Mesothelial cell of epicardium (in vitro differentiated cells): Measurements from ENCODE around the gene ORM2. TPM values are rescaled to one million over a fixed set of nuclear protein-coding genes. Genes with fewer than 3 reads are reported as not detected.

Experiments used
- DNase-seq, 2 experiments: peaks; one replicate each; pipeline ENCODE4 v3.0.0; 2021; ENCODE audit warnings: low spot score in 2 of 2; ENCODE audit not compliant: unreplicated experiment in 2 of 2
- H3K27ac Mint-ChIP-seq: 2 replicates; pipeline ENCODE4 v1.8.0; 2021; ENCODE audit warnings: mixed read lengths
- H3K27me3 Mint-ChIP-seq: 2 replicates; pipeline ENCODE4 v1.8.0; 2021; ENCODE audit warnings: low read depth, mixed read lengths
- H3K36me3 Mint-ChIP-seq: 2 replicates; pipeline ENCODE4 v1.8.0; 2021; ENCODE audit warnings: mixed read lengths
- H3K4me1 Mint-ChIP-seq: 2 replicates; pipeline ENCODE4 v1.8.0; 2021; ENCODE audit warnings: mixed read lengths
- H3K4me3 Mint-ChIP-seq: 2 replicates; pipeline ENCODE4 v1.8.0; 2021; ENCODE audit warnings: mild to moderate bottlenecking, moderate library complexity, mixed read lengths
- H3K9me3 Mint-ChIP-seq: 2 replicates; pipeline ENCODE4 v1.8.0; 2021; ENCODE audit warnings: mixed read lengths
- total RNA-seq: library from RNA; stranded (reverse); gene quantifications from 3 replicates; pipeline ENCODE4 v1.2.1, GENCODE V29; 2021
- TF ChIP-seq, protein P1 (sequence below): fragments of 200-600 bp; sonication (generic); IDR thresholded peaks from one replicate; pipeline ENCODE4 v1.5.0; 2021; ENCODE audit warnings: antibody characterized with exemption; ENCODE audit not compliant: unreplicated experiment

ORM2 gene
- total RNA-seq, 1 donor from 2014 or later: not detected

GRCh38 chr9:114334490-114334889 is 4.8 kb downstream of the ORM2 start:
- DNase-seq: no peak
- Mint-ChIP-seq H3K27me3 (no peaks in the 10 kb centered on the region), H3K36me3 (peaks cover 25% of the 10 kb centered on the region), H3K4me1 (no peaks in the 10 kb centered on the region), H3K9me3 (peaks cover 4% of the 10 kb centered on the region), H3K27ac (no peak overlapping the region), H3K4me3 (no peak overlapping the region)
- TF ChIP-seq, protein P1, sequence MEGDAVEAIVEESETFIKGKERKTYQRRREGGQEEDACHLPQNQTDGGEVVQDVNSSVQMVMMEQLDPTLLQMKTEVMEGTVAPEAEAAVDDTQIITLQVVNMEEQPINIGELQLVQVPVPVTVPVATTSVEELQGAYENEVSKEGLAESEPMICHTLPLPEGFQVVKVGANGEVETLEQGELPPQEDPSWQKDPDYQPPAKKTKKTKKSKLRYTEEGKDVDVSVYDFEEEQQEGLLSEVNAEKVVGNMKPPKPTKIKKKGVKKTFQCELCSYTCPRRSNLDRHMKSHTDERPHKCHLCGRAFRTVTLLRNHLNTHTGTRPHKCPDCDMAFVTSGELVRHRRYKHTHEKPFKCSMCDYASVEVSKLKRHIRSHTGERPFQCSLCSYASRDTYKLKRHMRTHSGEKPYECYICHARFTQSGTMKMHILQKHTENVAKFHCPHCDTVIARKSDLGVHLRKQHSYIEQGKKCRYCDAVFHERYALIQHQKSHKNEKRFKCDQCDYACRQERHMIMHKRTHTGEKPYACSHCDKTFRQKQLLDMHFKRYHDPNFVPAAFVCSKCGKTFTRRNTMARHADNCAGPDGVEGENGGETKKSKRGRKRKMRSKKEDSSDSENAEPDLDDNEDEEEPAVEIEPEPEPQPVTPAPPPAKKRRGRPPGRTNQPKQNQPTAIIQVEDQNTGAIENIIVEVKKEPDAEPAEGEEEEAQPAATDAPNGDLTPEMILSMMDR: no peak

GRCh38 chr9:114335745-114336144 is 6.1 kb downstream of the ORM2 start:
- no peak for DNase-seq
- H3K4me1 Mint-ChIP-seq: no peaks in the 10 kb centered on the region
- peaks cover 29% of the 10 kb centered on the region for H3K36me3 Mint-ChIP-seq
- peaks cover 4% of the 10 kb centered on the region for H3K9me3 Mint-ChIP-seq
- TF ChIP-seq, protein P1: no peak
- no peak overlapping the region for H3K27ac Mint-ChIP-seq
- no peaks in the 10 kb centered on the region for H3K27me3 Mint-ChIP-seq
- H3K4me3 Mint-ChIP-seq: no peak overlapping the region

GRCh38 chr9:114336157-114336556 is 6.5 kb downstream of the ORM2 start:
- no peak overlapping the region for H3K27ac Mint-ChIP-seq
- TF ChIP-seq, protein P1: no peak
- H3K9me3 Mint-ChIP-seq: peaks cover 4% of the 10 kb centered on the region
- H3K36me3 Mint-ChIP-seq: peaks cover 29% of the 10 kb centered on the region
- H3K4me3 Mint-ChIP-seq: no peak overlapping the region
- H3K27me3 Mint-ChIP-seq: no peaks in the 10 kb centered on the region
- no peaks in the 10 kb centered on the region for H3K4me1 Mint-ChIP-seq
- no peak for DNase-seq

GRCh38 chr9:114336699-114337395 is 7.2 kb downstream of the ORM2 start:
- H3K36me3 Mint-ChIP-seq: peaks cover 33% of the 10 kb centered on the region
- no peaks in the 10 kb centered on the region for H3K27me3 Mint-ChIP-seq
- H3K9me3 Mint-ChIP-seq: peaks cover 4% of the 10 kb centered on the region
- no peak overlapping the region for H3K27ac Mint-ChIP-seq
- no peaks in the 10 kb centered on the region for H3K4me1 Mint-ChIP-seq
- DNase-seq: no peak
- TF ChIP-seq, protein P1: no peak
- no peak overlapping the region for H3K4me3 Mint-ChIP-seq

GRCh38 chr9:114338187-114338586 is 8.5 kb downstream of the ORM2 start:
- H3K4me1 Mint-ChIP-seq: no peaks in the 10 kb centered on the region
- H3K9me3 Mint-ChIP-seq: peaks cover 4% of the 10 kb centered on the region
- no peak overlapping the region for H3K27ac Mint-ChIP-seq
- TF ChIP-seq, protein P1: no peak
- no peak overlapping the region for H3K4me3 Mint-ChIP-seq
- peaks cover 34% of the 10 kb centered on the region for H3K36me3 Mint-ChIP-seq
- no peak for DNase-seq
- no peaks in the 10 kb centered on the region for H3K27me3 Mint-ChIP-seq
